Measurements from ENCODE around the gene ASTN2. TPM values are rescaled to one million over a fixed set of nuclear protein-coding genes. Genes with fewer than 3 reads are reported as not detected.

Gene ASTN2
- total RNA-seq, 1 donor from 2014 or later, result 10.0 TPM

GRCh38 chr9:117434566-117434965 lies 19.7 kb upstream of the ASTN2 start:
- H3K4me3 Mint-ChIP-seq (ENCODE audit: unreplicated experiment), result no peak overlapping the region
- H3K27me3 Mint-ChIP-seq (ENCODE audit: unreplicated experiment), result no peaks in the 10 kb centered on the region
- H3K9me3 Mint-ChIP-seq (ENCODE audit: unreplicated experiment), result no peaks in the 10 kb centered on the region
- no peaks in the 10 kb centered on the region for H3K36me3 Mint-ChIP-seq (ENCODE audit: low read depth, unreplicated experiment)
- no peak for TF ChIP-seq CTCF (IDR thresholded peaks at IDR 0.05; ENCODE audit: unreplicated experiment)
- no peak for DNase-seq (ENCODE audit: low spot score)
- peaks cover 13% of the 10 kb centered on the region for H3K4me1 Mint-ChIP-seq (ENCODE audit: unreplicated experiment)
- no peak overlapping the region for H3K27ac Mint-ChIP-seq (ENCODE audit: unreplicated experiment)

- Mint-ChIP-seq H3K9me3 (ENCODE audit: unreplicated experiment) (no peaks in the 10 kb centered on the region), H3K4me3 (ENCODE audit: unreplicated experiment) (no peak overlapping the region), H3K36me3 (ENCODE audit: low read depth, unreplicated experiment) (no peaks in the 10 kb centered on the region), H3K27ac (ENCODE audit: unreplicated experiment) (no peak overlapping the region), H3K4me1 (ENCODE audit: unreplicated experiment) (peaks cover 6% of the 10 kb centered on the region), H3K27me3 (ENCODE audit: unreplicated experiment) (no peaks in the 10 kb centered on the region)
- TF ChIP-seq CTCF (IDR thresholded peaks at IDR 0.05; ENCODE audit: unreplicated experiment), result no peak
- no peak for DNase-seq (ENCODE audit: low spot score)
These were observed 16.0 kb upstream of the ASTN2 start for GRCh38 chr9:117430813-117431212.

- no peaks in the 10 kb centered on the region for H3K36me3 Mint-ChIP-seq (ENCODE audit: low read depth, unreplicated experiment)
- TF ChIP-seq CTCF (IDR thresholded peaks at IDR 0.05; ENCODE audit: unreplicated experiment), result no peak
- H3K9me3 Mint-ChIP-seq (ENCODE audit: unreplicated experiment), result no peaks in the 10 kb centered on the region
- H3K27me3 Mint-ChIP-seq (ENCODE audit: unreplicated experiment), result no peaks in the 10 kb centered on the region
- no peaks in the 10 kb centered on the region for H3K4me1 Mint-ChIP-seq (ENCODE audit: unreplicated experiment)
- no peak overlapping the region for H3K27ac Mint-ChIP-seq (ENCODE audit: unreplicated experiment)
- H3K4me3 Mint-ChIP-seq (ENCODE audit: unreplicated experiment), result no peak overlapping the region
- no peak for DNase-seq (ENCODE audit: low spot score)
These were observed 12.6 kb upstream of the ASTN2 start for GRCh38 chr9:117427357-117427913.

GRCh38 chr9:117425566-117425965 lies 10.7 kb upstream of the ASTN2 start:
- DNase-seq (ENCODE audit: low spot score), result no peak
- H3K27ac Mint-ChIP-seq (ENCODE audit: unreplicated experiment), result no peak overlapping the region
- no peaks in the 10 kb centered on the region for H3K27me3 Mint-ChIP-seq (ENCODE audit: unreplicated experiment)
- no peaks in the 10 kb centered on the region for H3K9me3 Mint-ChIP-seq (ENCODE audit: unreplicated experiment)
- H3K4me1 Mint-ChIP-seq (ENCODE audit: unreplicated experiment), result no peaks in the 10 kb centered on the region
- no peak overlapping the region for H3K4me3 Mint-ChIP-seq (ENCODE audit: unreplicated experiment)
- no peak for TF ChIP-seq CTCF (IDR thresholded peaks at IDR 0.05; ENCODE audit: unreplicated experiment)
- H3K36me3 Mint-ChIP-seq (ENCODE audit: low read depth, unreplicated experiment), result no peaks in the 10 kb centered on the region

- DNase-seq (ENCODE audit: low spot score), result no peak
- H3K36me3 Mint-ChIP-seq (ENCODE audit: low read depth, unreplicated experiment), result no peaks in the 10 kb centered on the region
- no peaks in the 10 kb centered on the region for H3K9me3 Mint-ChIP-seq (ENCODE audit: unreplicated experiment)
- no peak overlapping the region for H3K27ac Mint-ChIP-seq (ENCODE audit: unreplicated experiment)
- H3K4me1 Mint-ChIP-seq (ENCODE audit: unreplicated experiment), result no peaks in the 10 kb centered on the region
- TF ChIP-seq CTCF (IDR thresholded peaks at IDR 0.05; ENCODE audit: unreplicated experiment), result no peak
- H3K4me3 Mint-ChIP-seq (ENCODE audit: unreplicated experiment), result no peak overlapping the region
- no peaks in the 10 kb centered on the region for H3K27me3 Mint-ChIP-seq (ENCODE audit: unreplicated experiment)
These were observed 9.4 kb upstream of the ASTN2 start for GRCh38 chr9:117424291-117424690.
